Measurements from ENCODE around the gene TBC1D9.

DNA sequence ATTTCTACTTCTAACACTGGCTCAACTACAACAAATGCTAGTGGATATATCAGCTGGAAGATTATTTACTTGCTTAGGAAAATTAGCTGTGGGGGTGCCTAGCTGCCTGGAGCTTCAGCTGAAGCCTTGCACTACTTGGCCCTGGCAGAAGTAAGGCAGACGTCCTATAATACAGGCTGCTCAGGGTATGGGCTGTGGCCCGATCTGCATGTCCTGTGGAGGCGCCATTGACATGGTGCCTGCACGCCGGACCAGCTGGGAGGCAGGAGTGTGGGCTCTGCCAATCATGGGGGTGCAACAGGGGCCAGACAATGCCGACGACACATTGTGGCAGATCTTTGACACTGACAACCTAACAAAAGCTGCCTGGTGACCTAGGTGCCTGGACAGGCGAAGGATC is 155.8 kb downstream of the TBC1D9 start:
- no peak for TF ChIP-seq NFIC (IDR thresholded peaks at IDR 0.05; ENCODE audit: low read depth, low read length)
- TF ChIP-seq CREB1 (IDR thresholded peaks at IDR 0.05; ENCODE audit: low read depth) = no peak
- TF ChIP-seq, protein P1, sequence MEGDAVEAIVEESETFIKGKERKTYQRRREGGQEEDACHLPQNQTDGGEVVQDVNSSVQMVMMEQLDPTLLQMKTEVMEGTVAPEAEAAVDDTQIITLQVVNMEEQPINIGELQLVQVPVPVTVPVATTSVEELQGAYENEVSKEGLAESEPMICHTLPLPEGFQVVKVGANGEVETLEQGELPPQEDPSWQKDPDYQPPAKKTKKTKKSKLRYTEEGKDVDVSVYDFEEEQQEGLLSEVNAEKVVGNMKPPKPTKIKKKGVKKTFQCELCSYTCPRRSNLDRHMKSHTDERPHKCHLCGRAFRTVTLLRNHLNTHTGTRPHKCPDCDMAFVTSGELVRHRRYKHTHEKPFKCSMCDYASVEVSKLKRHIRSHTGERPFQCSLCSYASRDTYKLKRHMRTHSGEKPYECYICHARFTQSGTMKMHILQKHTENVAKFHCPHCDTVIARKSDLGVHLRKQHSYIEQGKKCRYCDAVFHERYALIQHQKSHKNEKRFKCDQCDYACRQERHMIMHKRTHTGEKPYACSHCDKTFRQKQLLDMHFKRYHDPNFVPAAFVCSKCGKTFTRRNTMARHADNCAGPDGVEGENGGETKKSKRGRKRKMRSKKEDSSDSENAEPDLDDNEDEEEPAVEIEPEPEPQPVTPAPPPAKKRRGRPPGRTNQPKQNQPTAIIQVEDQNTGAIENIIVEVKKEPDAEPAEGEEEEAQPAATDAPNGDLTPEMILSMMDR (IDR thresholded peaks at IDR 0.05 in 2 of 3, conservative IDR thresholded peaks at IDR 0.05 in 1 of 3; ENCODE audit: control insufficient read depth in 2 of 3, extremely low read depth in 1 of 3, insufficient read depth in 1 of 3, low read depth in 3 of 3, low read length in 3 of 3) = no peak
- no peak for TF ChIP-seq SIN3A (IDR thresholded peaks at IDR 0.05; ENCODE audit: low read depth, low read length)
- no peak for TF ChIP-seq ETV6 (conservative IDR thresholded peaks at IDR 0.05 in 1 of 2, IDR thresholded peaks at IDR 0.05 in 1 of 2; ENCODE audit: borderline replicate concordance in 1 of 2, low read depth in 1 of 2)
- no peak for TF ChIP-seq ATF7 (IDR thresholded peaks at IDR 0.05; ENCODE audit: low read depth)
- TF ChIP-seq, protein P2, sequence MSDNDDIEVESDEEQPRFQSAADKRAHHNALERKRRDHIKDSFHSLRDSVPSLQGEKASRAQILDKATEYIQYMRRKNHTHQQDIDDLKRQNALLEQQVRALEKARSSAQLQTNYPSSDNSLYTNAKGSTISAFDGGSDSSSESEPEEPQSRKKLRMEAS (IDR thresholded peaks at IDR 0.05; ENCODE audit: low read depth, low read length) = no peak
- no peak for TF ChIP-seq JUND (IDR thresholded peaks at IDR 0.05; ENCODE audit: low read depth, low read length)
